DND-41 (cell line): ENCODE data around the gene ARHGEF6.

Experiments used
- CTCF ChIP-seq: IDR thresholded peaks from 2 replicates; pipeline ENCODE4 v1.5.1; 2012; ENCODE audit warnings: borderline replicate concordance, low read length, moderate library complexity, mild to moderate bottlenecking; ENCODE audit not compliant: poor library complexity, severe bottlenecking; ENCODE audit errors: extremely low read depth
- EZH2 ChIP-seq: IDR thresholded peaks from 3 replicates; pipeline ENCODE4 v1.6.1; 2012; ENCODE audit warnings: borderline replicate concordance, low read depth, mild to moderate bottlenecking, moderate library complexity, low read length, inconsistent platforms; ENCODE audit not compliant: severe bottlenecking

- TF ChIP-seq CTCF (no peak), EZH2 (no peak)
These were observed 7.1 kb downstream of the ARHGEF6 start for GRCh38 chrX:136773648-136774047.
